NCI-H510A treated with DMSO at 0.1 percent for 48 hours (cell line): ENCODE measurements around the gene KRT79.
"Not testable (repeated sequence)": the region's sequence is repeated elsewhere in the genome, so short reads cannot be mapped to it uniquely, and the experiment has no call there.

Experiments
- DNase-seq: peaks from one replicate; lab custom pipeline; 2025; lab: John Stamatoyannopoulos, UW

The KRT79 gene

DNA sequence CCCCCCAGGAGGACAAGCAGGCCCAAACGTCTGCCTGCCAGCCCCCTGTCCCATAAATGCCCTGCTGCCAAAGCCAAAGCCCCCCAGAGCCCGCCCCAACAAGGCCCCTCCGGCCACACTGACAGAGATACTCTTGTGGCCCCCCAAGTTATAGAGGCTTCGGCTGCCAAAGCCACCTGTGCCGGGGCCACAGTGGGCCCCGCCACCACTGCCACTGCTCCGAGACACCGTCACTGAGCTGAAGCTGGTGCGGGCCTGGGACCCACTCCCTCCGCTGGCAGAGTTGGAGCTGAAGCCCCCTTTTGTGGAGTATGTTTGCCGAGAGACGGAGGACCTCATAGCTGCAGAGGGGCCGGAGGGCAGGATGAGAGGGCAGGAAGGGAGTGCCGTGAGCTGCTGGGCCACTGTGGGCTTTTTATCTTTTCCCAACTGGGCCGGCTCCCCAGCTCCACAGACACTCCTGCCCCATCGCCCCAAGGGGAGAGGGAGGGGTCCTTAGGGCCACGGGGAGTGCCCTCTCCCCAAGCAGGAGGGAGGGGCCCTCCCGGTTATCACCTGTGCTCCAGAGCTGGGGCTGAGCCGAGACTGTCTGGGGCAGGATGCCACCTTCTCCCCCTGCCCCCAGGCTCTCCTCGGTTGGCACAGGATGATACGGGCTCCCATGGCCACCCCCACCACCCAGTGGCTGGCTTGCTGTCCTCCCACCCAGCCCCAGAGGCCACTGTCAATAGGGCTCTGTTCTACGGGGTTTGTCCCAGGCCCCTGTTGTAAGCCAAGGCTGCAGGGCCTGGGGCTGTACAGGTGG is at the start of gene KRT79:
Gene KRT79 (minus strand): TSS at position 390 of the 805 bp plus-strand sequence. CDS start 51 bp downstream, at position 339.
- no peak for DNase-seq

DNA sequence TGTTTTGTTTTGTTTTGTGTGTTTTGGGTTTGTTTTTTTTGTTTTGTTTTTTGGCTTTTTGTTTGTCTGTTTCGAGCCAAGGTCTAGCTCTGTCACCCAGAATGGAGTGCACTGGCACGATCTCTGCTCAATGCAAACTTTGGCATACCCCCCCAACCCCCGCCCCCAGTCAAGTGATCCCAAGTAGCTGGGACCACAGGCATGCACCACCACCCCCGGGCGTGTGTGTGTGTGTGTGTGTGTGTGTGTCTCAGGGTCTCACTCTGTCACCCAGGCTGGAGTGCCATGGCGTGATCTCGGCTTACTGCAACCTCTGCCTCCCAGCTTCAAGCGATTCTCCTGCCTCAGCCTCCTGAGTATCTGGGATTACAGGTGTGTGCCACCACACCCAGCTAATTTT is 46.4 kb upstream of the KRT79 start:
- DNase-seq, result not testable (repeated sequence)

GRCh38 chr12:52879394-52880351 is 45.6 kb upstream of the KRT79 start:
- peak; percentile 95 for DNase-seq

- DNase-seq, result peak; percentile 75
Observed at GRCh38 chr12:52878507-52879393, 44.6 kb upstream of the KRT79 start.

GRCh38 chr12:52877242-52877641 is 43.1 kb upstream of the KRT79 start:
- DNase-seq, result no peak

GRCh38 chr12:52876372-52876771 is 42.3 kb upstream of the KRT79 start:
- DNase-seq, result peak; percentile 65

DNA sequence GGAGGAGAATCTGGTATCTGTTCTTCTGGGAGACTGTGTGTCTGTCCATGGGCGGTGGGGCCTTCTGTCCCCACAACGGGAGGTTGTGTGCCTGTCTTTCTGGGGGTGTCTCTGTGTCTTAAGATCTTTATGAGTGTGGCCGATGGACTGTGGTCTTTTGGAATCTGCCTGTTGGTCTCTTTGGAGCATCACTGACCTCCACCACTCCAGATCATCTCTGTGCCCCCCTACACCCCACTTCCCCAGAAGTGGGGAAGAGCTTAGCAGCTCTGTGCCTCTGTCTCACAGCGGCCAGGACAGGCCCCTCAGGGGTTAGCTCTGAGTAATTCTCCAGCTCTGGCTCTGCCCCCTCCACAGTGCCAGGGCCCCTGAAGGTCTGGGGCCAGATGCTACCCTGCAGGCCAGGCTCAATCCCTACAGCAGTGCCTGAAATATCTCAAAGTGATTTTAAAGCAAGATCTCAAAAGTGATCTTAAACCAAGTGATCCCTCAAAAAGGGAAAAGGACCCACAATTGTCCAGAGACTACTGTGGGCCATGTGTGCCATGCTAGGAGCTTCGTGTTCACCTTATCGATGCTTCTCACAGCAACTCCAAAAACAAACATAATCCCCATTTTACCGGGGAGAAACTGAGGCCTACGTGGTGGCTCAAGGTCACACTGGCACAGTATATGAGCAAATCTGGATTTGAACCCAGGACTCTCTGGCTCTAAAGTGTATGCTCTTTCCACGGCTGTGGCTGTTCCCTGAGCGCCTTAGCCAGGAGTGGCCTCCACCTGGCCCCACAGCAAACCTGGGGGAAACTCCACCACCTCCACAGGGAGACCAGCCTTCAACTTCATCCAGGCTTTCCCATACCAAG is 40.7 kb upstream of the KRT79 start:
- DNase-seq, result no peak

GRCh38 chr12:52873832-52874572 is 39.9 kb upstream of the KRT79 start:
- DNase-seq, result peak; percentile 30

GRCh38 chr12:52873513-52873831 is 39.4 kb upstream of the KRT79 start:
- no peak for DNase-seq

DNA sequence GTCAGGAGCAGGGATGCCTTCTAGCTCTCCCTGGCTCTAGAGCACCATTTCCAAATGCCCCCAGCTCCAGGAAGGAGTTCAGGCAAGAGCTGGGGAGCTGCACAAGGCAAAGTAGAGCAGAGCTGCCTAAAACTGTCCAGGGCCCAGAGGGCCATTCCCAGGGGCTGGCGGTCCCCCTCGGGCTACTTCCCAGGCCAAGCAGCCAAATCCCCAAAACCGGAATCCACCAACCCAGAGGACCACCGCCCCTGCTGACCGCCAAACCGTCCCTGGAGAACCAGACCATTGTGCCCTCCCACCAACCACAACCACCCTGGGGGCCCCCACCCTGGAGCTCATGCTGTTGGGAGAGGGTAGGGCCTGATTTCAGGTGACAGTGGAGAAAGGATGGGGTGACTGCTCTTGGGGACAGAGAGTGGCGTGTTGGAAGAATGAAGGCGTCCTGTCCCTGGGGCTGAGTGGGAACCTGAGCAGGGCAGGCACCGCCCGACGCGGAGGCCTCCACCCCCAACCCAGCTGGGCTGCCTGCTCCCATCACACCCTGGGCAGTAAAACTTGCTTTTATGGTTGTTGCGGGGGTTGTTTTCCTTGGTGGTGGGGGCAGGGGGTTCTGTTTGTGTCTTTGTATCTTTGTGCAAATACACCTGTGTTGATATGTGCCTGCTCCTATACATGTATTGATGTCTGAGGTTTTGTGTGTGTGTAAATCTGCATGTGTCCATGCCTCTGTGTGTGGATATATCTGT is 38.7 kb upstream of the KRT79 start:
- DNase-seq, result no peak

DNA sequence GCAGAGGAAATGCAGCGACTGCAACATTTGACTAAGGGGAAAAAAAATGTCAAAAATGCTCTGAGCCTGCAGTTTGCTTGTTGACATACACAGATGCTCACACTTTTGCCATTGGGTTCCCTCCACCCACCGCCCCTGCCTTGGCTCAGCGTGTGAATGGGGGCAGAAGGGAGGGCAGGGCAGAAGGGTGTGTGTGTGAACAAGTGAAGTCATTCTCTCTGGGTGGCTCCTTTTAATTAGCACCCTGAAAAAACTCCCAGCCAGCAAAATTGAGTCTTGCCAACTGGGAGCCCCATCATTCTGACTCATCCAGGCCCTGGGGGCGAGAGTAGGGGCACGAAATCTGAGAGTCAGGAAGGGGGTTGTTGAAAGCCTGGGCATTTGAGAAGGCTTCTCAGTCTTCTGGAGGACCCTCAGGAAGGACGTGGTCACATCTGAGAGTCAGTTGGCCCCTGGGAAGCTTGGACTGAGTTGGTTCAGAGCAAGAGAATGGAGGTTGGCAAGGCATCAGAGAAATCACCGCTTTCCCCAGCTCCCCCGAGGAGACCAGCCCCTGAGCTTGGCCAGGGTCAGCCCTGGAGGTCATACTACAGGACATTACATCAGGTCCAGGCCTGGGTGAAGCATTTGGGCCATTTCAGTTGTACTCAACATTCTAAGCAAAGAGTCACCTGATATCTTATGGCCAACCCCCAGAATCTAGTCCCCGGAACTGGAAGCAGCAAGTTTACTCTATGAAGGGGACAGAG is 37.4 kb upstream of the KRT79 start:
- no peak for DNase-seq

- peak; percentile 24 for DNase-seq
Observed at GRCh38 chr12:52870361-52871290, 36.5 kb upstream of the KRT79 start.

DNA sequence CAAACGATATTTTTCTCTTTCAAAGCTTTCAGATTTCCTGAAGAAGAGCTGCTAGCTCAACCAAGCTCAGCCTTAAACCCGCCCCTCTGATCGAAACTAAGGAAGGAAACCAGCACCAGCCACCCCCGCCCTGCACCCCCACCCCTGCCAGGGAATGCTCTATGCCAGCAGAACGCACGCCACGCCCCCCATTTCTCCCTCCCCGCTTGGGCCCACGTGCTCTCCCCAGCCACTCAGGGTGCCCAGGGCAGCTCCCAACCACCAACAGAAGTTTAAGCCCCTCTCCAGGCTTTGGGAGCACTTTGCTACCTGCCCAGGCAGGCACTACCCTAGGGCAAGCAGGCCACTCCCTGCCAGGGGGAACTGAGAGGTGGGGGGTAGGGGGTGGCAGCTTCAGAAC is 33.5 kb upstream of the KRT79 start:
- DNase-seq, result peak; percentile 11

GRCh38 chr12:52867152-52867551 is 33.0 kb upstream of the KRT79 start:
- DNase-seq, result no peak

GRCh38 chr12:52865090-52865944 is 31.2 kb upstream of the KRT79 start:
- DNase-seq, result peak; percentile 91

- DNase-seq, result no peak
Observed at GRCh38 chr12:52862023-52862422, 27.9 kb upstream of the KRT79 start.

GRCh38 chr12:52861511-52861910 is 27.4 kb upstream of the KRT79 start:
- DNase-seq, result no peak
